NCI-H2107 (cell line): ENCODE measurements around the gene CAPZB.

ENCODE experiments used
- DNase-seq: peaks from one replicate; lab custom pipeline; 2025; lab: John Stamatoyannopoulos, UW

CAPZB gene

DNA sequence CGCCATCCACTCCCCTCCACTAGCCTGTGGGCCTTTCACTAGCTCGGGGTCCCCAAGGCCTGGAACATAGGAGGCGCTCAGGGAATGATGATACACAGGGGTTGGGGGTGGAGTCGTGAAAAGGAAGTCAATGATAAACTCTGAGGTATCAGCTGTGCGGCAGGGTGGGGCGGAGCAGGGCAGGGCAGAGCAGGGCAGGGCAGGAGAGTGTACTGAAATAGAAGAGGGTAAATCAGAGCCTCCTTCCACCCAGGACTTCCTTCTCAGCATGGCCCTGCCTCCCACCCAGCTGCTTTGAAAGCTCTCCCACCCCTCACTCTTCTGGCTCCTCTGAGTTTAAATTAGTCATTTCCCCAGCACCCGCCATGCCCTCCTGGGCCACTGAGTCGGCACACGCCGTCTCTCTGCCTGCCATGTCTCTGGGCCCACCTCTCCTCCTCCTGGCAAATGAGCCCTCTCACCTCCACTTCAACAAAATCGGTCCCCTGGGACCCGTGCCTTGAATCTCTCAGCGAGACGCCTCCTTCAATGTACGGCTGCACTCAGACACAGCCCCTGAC, 16.9 kb downstream of the CAPZB start:
- no peak for DNase-seq

DNA sequence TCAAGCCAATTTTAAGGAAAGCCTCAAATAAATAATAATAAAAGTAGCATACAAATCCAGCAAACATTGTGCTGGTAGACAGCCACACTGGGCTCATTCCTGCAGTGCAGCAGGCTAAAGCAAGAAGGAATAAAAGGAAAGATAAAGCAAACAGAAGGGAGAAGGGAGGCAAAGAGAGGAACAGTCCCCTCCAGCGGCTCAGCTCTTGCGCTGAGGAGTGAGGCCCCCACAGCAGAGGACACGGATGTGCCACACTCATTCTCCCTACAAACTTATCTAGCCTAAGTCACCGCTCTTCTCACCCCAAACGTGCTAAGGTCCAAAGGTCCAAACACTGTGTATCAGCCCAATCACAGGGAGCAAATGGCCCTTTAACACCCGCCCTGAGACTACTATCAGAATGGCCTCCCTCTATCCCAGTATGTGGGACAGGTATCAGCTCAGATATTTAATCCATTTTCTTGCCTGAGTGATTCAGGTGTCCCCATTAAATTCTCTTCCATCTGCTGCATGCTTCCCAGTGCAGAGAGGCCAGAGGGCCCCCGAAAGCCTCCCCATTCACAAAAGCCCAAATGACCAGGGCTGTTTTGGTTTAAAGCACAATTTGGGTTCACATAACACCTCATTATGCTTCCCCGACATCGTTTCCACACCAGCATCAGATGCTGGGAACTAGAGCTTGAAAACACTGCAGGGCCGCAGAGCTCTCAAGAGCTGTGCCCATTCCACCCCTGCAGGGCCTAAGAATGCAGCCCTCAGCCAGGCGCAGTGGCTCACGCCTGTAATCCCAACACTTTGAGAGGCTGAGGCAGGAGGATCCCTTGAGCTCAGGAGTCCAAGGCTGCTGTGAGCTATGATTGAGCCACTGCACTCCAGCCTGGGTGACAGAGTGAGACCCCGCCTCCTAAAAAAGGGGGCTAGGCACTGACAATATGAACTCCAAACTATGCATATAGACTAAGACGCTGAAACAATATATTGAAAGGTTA, 17.8 kb downstream of the CAPZB start:
- no peak for DNase-seq

DNA sequence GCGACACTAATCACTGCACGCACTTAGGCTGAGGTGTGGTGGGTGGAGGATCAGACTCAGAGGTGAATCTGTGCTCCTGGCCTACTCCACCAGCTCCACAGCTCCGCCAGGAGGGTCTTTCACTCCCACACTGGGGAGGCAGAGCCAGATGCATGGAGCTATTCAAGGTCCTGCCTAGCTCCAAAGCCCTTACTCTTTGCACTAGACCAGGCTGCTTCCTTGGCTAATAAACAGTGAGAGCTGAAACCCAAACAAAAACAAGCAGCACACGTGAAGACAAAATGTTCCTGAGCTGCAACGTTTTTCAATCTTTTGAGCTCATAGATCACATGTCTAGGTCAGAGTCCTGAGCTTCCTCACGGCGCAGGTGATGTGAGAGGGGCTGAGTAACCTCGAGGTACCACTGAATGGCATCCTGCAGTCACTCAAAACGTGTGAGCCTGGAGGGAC, 19.2 kb downstream of the CAPZB start:
- DNase-seq, result no peak

DNA sequence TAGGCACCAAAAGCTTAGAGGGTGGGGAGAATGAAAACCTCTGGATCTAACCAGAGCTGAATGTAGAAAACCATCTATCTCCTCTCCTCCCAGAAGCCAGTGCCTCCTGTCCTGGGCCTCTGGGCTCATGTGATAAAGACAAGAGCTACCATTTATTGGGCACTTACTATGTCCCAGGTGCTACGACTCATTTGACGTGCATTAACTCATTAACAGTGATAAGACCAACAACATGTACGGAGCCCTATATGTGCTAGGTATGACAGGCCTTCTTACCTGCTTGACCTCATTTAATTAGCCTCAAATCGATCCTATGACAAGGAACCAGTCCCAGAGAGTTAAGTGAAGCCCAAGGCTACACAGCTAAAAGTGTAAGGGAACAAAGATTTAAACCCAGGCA, 19.7 kb downstream of the CAPZB start:
- no peak for DNase-seq

DNA sequence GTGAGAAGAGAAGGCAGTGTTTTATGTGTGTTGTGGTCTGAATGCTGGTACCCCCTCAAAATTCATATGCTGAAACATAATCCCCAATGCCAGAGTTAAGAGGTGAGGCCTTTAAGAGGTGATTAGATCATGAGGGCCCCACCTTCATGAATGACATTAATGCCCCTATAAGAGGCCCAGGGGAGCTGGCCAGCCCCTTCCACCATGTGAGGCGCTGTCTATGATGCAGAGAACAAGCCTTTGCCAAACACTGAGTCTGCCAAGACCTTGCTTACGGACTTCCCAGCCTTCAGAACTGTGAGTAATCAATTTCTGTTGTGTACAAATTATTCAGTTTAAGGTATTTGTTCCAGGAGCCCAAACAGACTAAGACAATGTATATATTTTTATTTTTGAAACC, 20.2 kb downstream of the CAPZB start:
- no peak for DNase-seq

DNA sequence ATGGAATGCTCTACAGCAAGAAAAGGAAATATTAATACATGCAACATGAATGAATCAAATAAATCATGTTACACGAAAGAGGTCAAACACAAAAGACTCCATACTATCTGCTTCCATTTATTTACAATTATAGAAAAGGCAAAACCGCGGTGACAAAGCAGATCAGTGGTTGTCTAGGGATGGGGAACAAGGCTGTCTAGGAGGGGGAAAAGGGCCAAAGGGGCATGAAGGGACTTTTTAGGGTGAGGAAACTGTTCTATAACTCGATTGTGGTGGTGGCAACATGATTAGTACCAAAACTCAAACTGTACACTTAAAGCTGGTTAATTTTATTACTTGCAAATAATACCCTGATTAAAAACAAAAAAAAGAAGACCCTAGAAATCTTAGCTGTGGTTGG, 20.6 kb downstream of the CAPZB start:
- DNase-seq, result no peak

DNA sequence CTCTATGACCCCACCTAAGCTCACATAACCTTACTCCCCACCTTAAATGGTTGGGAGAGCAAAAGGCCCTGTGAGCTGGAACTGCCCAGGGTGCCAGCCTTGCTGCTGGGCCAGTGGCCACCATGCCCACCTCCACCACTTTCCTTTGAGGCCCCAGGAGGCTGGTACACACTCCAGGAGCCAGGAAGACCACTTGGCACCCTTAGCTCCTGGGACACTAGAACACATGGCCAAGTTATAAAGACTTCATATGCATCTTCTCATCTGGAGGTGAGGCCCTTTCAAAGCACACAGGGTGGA, 21.9 kb downstream of the CAPZB start:
- DNase-seq, result no peak

DNA sequence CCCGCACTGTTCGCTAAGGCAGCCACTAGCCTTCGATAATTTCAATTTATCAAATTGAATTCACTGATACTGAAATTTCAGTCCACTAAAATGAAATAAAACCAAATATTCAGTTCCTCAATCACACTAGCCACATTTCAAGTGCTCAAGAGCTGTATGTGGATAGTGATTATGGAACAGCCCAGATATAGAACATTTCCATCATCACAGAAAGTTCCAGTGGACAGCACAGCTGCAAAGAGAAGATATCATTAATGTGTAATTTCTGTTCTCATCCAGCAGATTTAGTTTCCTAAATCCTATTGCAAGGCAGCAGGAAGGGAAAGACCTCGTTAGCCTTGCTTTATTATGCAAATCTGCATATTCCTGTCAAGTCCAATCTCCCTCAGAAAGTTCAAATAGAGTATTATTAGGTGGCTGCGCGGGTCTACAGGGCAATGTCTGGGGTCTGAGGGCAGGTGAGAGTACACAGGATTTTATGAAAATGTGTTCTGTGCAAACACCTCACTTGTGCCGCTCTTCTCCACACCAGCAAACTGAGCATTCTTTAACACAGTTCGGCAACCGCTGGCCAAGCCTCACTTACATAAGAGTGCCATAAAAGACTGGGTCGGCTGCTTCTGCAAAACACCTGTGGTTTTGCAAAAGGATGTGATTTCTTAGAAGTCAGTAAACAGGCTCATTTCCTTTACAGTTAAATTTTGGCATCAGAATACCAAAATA, 22.4 kb downstream of the CAPZB start:
- no peak for DNase-seq

DNA sequence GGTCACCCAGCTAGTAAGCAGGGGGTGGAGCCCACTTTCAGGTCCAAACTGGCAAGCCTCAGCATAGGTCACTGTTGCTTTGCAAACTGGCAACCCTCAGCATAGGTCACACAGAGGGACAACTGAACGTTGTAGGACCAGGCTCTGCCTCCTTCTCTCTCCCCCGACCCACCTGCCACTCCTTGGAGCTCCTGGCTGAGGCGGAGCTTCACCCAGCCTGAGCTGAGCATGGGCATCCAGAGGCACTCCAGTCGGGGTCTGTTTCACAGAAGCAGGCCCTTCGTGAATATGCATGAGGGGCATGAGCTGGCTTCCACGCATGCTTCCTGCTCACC, 24.2 kb downstream of the CAPZB start:
- no peak for DNase-seq

DNA sequence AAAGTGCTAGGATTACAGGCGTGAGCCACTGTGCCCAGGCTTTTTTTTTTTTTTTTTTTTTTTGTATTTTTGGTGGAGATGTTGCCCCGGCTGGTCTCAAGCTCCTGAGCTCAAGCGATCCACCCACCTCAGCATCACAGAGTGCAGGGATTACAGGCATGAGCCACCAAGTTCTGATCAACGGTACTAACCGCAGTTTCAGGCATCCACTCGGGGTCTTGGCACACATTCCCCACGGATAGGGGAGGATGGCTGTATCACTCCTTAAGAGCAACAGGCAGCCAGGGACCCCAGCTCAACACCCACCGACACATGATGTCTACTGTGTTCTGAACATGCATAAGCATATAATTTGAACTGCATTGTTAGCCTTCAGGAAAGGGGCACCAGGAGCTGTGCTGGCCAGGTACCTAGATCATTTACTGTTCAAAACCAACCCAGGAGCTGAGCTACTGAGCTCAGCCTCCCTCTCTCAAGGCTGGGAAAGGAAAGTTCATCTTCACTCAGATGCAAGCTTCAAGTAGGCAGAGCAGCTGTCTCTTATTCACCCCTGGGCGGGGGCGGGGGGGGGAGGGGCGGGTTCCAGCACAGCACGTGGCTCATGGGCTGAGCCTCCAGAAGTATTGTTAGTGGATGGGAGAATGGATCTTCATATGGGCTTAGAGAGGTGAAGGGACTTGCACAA, 24.7 kb downstream of the CAPZB start:
- no peak for DNase-seq

DNA sequence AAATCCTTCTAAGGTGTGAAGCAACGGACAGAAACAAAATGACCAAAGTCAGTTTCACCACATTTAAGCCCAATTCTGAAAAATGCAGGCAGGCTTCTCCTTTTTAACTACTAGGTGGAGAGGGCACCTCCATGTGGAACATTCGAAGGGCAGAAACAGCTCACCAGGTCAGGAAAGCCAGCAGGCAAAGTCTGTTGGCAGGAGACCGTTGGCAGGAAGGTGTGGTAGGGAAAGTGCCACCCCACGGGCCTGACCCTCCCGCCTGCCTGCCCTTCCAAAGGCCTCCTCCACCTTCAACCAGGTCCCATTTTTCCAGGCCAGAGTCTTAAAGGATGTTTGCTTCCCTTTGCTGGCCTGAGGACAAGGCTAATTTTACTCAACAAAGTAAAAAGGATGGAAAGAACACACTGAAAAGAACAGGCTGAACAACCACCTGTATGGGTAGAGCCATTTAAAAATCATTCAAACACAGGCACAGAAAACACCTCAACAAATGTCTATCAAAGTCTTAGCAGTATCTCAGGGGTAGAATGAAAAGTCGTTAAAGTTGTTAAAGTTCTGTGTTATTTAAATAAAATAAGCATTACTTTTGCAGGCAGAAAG, 26.4 kb downstream of the CAPZB start:
- no peak for DNase-seq

DNA sequence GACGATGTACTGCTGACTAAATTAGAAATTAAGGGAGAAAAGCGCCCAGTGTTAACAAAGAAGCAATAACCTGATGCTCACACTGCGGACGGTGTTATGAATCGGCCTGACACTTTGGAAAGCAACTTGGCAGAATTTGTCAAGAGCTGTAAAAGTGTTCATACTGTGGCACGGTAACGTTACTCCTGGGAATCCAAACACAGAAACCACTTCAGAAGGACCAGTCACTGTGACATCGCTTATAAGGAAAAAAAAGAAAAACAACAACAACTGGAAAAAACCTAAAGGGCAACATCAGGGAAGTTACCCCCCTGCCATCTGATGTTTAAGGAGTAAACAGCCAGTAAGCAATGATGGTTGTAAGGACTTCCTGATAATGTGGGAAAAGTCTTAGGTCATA, 27.7 kb downstream of the CAPZB start:
- no peak for DNase-seq

DNA sequence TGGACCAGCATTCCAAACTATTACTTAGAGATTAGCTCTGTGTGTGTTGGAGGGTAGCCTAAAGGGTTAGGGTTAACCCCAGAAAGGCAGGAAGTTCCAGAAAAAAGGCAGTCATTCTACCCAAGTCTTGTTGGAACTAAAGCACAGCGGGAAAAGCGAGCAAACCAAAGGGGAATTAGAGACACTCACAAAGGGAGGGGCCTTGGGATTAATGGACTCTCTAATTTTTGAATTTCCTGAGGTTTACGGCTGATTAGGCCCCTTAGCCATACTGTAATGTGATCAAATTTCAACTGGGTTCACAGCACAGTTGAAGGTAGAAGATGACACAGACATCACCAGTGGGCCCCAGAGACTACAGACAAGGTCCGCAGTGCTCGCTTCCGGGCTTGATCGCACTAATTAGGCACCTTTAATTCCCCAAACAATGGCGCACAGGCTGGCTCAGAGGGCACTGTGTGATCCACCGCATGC, 28.3 kb downstream of the CAPZB start:
- DNase-seq, result no peak

DNA sequence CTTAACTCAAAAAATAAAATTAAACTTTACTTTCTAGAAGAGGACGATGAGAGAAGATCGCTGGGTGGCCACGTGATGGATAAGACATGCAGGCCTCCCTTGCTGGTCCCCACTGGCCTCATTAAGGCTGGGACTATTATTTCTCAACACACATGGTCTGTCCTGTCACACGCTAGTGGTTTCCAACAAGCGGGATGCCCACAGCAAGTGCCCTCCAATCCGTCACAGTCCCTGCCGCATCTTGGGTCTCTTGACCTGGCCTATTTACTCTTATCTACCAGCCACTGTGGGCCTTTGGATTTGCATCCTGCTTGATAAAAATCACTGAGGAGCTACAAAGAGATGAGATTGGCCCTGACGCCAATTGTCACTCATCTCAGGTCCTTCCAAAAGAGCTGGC, 30.0 kb downstream of the CAPZB start:
- no peak for DNase-seq

DNA sequence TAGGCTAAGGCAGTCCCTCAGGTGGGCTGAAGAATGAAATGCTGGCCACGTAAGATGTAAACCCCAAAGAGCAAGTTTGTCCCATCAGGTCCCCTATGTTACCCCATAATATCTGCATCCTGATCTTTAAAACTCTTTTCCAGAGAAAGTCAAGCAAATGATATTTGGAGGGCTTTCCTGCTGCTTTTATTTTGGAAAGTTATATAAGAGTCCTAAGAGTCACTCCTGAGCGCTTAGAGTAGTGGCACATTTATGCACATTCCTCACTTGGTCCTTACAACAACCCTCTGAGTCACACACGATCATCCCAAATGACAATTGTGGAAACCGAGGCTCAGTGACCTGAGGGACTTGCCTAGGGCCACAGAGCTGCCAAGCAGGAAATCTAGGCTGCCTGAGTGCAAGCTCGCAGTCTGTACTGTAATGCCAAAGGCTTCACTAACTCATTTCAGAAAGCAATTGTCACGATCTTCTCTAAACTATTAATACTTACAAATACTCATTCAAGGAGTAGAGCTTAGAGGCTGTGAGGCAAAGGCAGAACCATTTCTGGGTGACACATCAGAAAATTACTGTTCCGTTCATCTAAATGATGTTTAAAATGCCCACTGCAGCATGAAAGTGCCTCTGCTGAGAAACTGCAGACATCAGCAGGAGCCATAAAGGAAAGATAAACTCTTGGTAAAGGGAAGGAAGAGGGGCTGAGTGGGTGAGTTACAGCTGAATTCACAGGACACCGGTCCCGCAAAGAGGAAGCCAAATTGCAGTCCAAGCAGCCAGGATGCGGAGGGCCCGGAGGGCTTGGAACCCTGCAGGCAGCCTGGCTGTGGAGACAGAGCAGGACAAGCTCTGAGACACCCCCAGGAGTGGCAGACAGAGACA, 30.8 kb downstream of the CAPZB start:
- DNase-seq, result no peak

DNA sequence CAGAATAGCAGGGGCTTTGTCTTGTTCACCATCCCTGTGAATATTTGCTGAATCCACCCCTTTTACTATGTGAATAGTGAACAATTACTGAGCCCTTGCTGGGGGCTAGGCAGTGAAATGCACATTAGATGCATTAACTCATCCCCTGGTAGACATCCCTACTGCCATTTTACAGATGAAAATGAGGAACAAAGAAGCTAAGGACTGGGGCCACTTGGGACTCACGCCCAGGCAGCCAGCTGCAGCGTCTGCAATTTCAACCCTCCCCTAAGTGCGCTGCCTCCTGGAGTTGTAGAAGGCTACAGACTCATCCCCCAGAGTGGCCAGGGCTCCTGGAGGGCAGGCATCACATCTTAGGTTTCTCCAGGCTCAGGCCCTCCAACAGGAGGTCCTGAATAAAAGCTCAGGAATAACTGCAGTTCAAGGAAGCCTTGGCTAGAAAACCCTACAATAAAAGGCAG, 31.6 kb downstream of the CAPZB start:
- DNase-seq, result no peak

DNA sequence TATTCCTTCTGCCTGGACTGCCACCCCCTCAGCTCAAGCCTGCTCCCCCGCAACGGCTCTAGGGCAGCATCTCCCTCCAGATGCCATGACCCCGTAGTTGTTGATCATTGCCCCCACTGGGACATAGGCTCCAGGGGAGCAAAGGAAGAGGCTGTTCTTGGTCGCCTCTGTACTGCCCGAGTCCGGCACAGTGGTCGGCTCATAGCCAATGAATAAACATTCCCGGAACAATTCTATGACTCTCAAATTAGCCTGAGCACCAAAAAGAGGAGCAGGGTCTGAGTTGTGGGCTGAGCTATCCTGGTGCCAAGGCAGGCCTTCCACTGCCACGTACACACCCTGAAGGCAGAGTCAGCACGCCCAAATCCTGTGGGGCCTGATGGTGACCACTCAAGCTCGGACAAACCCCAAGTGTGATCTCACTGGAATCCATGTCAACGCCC, 33.1 kb downstream of the CAPZB start:
- DNase-seq, result no peak

DNA sequence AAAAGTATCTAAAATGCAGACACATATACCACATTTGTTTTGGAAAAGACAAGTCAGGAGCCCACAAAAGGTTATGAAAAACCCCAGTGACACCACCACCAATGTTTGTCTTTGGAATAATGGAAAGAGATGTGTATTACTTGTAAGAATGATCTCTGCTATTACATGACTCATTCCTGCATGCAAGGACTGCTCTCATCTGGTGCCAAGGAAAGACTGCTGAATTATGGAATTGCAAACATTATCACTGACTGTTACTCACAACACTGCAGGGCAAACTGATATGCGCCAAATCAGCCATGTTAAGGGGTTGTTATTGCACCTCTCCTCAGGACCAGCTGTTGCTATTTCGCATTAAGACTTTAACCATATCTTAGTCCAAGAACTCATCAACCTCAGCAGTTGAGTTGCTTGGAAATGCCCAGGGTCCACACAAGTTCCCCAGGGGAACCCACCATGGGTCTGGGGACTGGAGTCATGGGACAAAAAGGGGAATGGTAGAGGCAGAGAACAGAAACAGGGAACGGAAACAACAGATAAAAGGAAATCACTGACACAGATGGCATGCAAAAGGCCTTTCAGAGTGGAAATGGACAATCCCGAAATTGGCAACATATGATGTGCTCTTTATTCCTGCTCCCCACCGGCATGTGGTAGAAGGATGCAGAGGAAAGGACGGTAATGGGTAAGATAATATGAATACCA, 34.4 kb downstream of the CAPZB start:
- DNase-seq, result no peak

DNA sequence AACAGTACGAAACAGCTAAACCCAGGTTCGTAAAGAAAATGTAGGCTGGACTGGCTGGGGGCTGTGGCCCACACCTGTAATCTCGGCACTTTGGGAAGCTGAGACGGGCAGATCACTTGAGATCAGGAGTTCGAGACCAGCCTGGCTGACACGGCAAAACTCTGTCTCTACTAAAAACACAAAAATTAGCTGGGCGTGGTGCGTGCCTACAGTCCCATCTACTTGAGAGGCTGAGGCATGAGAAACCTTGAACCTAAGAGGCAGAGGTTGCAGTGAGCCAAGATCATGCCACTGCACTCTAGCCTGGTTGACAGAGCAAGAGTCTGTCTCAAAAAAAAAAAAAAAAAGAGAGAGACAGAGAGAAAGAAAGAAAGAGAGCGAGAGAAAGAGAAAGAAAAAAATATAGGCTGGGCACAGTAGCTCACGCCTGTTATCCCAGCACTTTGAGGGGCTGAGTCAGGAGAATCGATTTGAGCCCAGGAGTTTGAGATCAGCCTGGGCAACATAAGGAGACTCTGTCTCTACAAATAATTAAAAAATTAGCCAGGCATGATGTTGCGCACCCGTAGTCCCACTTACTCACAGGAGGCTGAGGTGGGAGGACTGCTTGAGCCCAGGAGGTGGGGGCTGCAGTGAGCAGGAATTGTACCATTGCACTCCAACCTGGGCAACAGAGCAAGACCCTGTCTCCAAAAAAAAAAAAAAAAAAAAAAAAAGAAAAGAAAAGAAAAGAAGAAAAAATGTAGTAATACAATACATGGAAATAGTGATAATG, 35.7 kb downstream of the CAPZB start:
- DNase-seq, result no peak
